K562 (cell line): ENCODE results near the gene UBXN4. TPM values are rescaled to one million over a fixed set of nuclear protein-coding genes. Genes with fewer than 3 reads are reported as not detected.

Experiments
- DIDO1 ChIP-seq: fragments of 450-650 bp; IDR thresholded peaks from 2 replicates; pipeline ENCODE4 v1.6.1; 2016; ENCODE audit warnings: low read depth, missing biosample characterization, missing genetic modification characterization
- EHMT2 ChIP-seq: fragments of 450-650 bp; IDR thresholded peaks from 2 replicates; pipeline ENCODE4 v1.6.1; 2018; ENCODE audit warnings: antibody characterized with exemption
- FOXJ3 ChIP-seq: sonication (generic); formaldehyde crosslinking; IDR thresholded peaks from 2 replicates; pipeline ENCODE4 v1.4.0; 2020; ENCODE audit warnings: mild to moderate bottlenecking, missing genetic modification reagents
- HIVEP1 ChIP-seq: fragments of 250-450 bp; sonication (Bioruptor Pico); IDR thresholded peaks from 2 replicates; pipeline ENCODE4 v1.4.0; 2020; ENCODE audit warnings: mild to moderate bottlenecking
- HOXB6 ChIP-seq: fragments of 250-450 bp; sonication (Bioruptor Pico); IDR thresholded peaks from 2 replicates; pipeline ENCODE4 v1.5.1; 2022; ENCODE audit warnings: mild to moderate bottlenecking, borderline replicate concordance
- KAT2B ChIP-seq: IDR thresholded peaks from one replicate; pipeline ENCODE4 v1.6.1; 2012; ENCODE audit warnings: low read depth, mild to moderate bottlenecking, control low read depth, inconsistent platforms, low read length, moderate library complexity
- MBD2 ChIP-seq: sonication (generic); IDR thresholded peaks from 2 replicates; pipeline ENCODE4 v1.6.1; 2016; ENCODE audit warnings: low read depth, borderline replicate concordance
- MCM2 ChIP-seq: fragments of 450-650 bp; IDR thresholded peaks from 2 replicates; pipeline ENCODE4 v1.6.1; 2017; ENCODE audit warnings: low read depth, mild to moderate bottlenecking
- MTA2 ChIP-seq: fragments of 450-650 bp; IDR thresholded peaks from 2 replicates; pipeline ENCODE4 v1.6.1; 2016; ENCODE audit warnings: low read depth
- NCOA1 ChIP-seq: fragments of 450-650 bp; IDR thresholded peaks from 2 replicates; pipeline ENCODE4 v1.6.1; 2016; ENCODE audit warnings: low read depth
- NEUROD1 ChIP-seq: fragments of 150-350 bp; IDR thresholded peaks from 2 replicates; pipeline ENCODE4 v1.6.1; 2014; ENCODE audit warnings: borderline replicate concordance, low read length, low read depth; ENCODE audit not compliant: partially characterized antibody
- NFE2L1 ChIP-seq: fragments of 450-650 bp; IDR thresholded peaks from 2 replicates; pipeline ENCODE4 v1.6.1; 2016; ENCODE audit warnings: missing genetic modification characterization, low read depth, mild to moderate bottlenecking, missing compliant biosample characterization, moderate library complexity, borderline replicate concordance
- NFRKB ChIP-seq: fragments of 450-650 bp; IDR thresholded peaks from 2 replicates; pipeline ENCODE4 v1.6.1; 2016; ENCODE audit warnings: low read depth
- RNF2 ChIP-seq: sonication (generic); IDR thresholded peaks from 2 replicates; pipeline ENCODE4 v1.6.1; 2016
- SAFB ChIP-seq: fragments of 200-400 bp; formaldehyde crosslinking; IDR thresholded peaks from 2 replicates; pipeline ENCODE4 v1.6.1; 2017; ENCODE audit warnings: low read depth, low read length, borderline replicate concordance
- SRF ChIP-seq, 2 experiments: fragments of 250-450, 450-650 bp in 1 of 2; sonication (Bioruptor Pico) in 1 of 2; sonication (generic) in 1 of 2; formaldehyde crosslinking; IDR thresholded peaks; 2 replicates each; pipeline versions ENCODE4 v1.5.0 to v1.5.1; 2020 to 2022; ENCODE audit warnings: mild to moderate bottlenecking in 1 of 2, missing genetic modification reagents in 1 of 2
- ZFPM2 ChIP-seq: fragments of 250-450 bp; sonication (Bioruptor Pico); IDR thresholded peaks from 2 replicates; pipeline ENCODE4 v1.5.1; 2022; ENCODE audit warnings: mild to moderate bottlenecking
- ZKSCAN3 ChIP-seq: fragments of 250-450 bp; sonication (Bioruptor Pico); IDR thresholded peaks from 2 replicates; pipeline ENCODE4 v1.4.0; 2020
- ZNF197 ChIP-seq: fragments of 200-800 bp; sonication (Bioruptor generic); IDR thresholded peaks from 2 replicates; pipeline ENCODE4 v1.6.1; 2016; ENCODE audit warnings: low read depth, missing genetic modification characterization, missing compliant biosample characterization
- ZNF274 ChIP-seq: IDR thresholded peaks from 2 replicates; pipeline ENCODE4 v1.6.1; 2011; ENCODE audit warnings: low read depth, mild to moderate bottlenecking, low read length, moderate library complexity, borderline replicate concordance
- ZNF444 ChIP-seq: fragments of 250-450 bp; sonication (Bioruptor Pico); IDR thresholded peaks from 2 replicates; pipeline ENCODE4 v1.4.0; 2020; ENCODE audit warnings: mild to moderate bottlenecking, moderate library complexity
- ZNF764 ChIP-seq: fragments of 250-450 bp; sonication (Bioruptor Pico); IDR thresholded peaks from 2 replicates; pipeline ENCODE4 v1.4.0; 2020; ENCODE audit warnings: low read depth, mild to moderate bottlenecking, moderate library complexity
- polyA plus RNA-seq, 8 experiments: library from polyadenylated mRNA; depleted of rRNA in 4 of 8; stranded (reverse) in 5 of 8; unstranded in 3 of 8; fragments of >200 nt; fragmentation: Nextera tagmentation in 2 of 8; fragmentation: Illumina TruSeq in 1 of 8; extraction: Ambion mirVana in 2 of 8; extraction: Trizol in 1 of 8; gene quantifications; 2 replicates each; pipeline versions ENCODE4 v1.2.1 to v1.2.3, GENCODE V29; 2011 to 2014; ENCODE audit warnings: inconsistent platforms in 1 of 8, missing spikeins in 1 of 8
- total RNA-seq, 7 experiments: library from RNA; depleted of rRNA in 6 of 7; stranded (reverse); fragments of >200 nt in 6 of 7; fragmentation: Illumina TruSeq in 2 of 7; extraction: Trizol in 2 of 7; gene quantifications; 2 replicates each; pipeline versions ENCODE4 v1.2.1 to v1.2.3, GENCODE V29; 2011 to 2021; ENCODE audit warnings: low replicate concordance in 1 of 7
- TF ChIP-seq, protein P1 (sequence below): fragments of 250-450 bp; sonication (Bioruptor Pico); IDR thresholded peaks from 2 replicates; pipeline ENCODE4 v1.4.0; 2020

UBXN4 gene
- total and polyA plus RNA-seq, 9 of the 15 experiments (the other 6 are each of a cell fraction or from before 2014, with no cell fraction given) = 30.4 to 127 (median 55.3) TPM

DNA sequence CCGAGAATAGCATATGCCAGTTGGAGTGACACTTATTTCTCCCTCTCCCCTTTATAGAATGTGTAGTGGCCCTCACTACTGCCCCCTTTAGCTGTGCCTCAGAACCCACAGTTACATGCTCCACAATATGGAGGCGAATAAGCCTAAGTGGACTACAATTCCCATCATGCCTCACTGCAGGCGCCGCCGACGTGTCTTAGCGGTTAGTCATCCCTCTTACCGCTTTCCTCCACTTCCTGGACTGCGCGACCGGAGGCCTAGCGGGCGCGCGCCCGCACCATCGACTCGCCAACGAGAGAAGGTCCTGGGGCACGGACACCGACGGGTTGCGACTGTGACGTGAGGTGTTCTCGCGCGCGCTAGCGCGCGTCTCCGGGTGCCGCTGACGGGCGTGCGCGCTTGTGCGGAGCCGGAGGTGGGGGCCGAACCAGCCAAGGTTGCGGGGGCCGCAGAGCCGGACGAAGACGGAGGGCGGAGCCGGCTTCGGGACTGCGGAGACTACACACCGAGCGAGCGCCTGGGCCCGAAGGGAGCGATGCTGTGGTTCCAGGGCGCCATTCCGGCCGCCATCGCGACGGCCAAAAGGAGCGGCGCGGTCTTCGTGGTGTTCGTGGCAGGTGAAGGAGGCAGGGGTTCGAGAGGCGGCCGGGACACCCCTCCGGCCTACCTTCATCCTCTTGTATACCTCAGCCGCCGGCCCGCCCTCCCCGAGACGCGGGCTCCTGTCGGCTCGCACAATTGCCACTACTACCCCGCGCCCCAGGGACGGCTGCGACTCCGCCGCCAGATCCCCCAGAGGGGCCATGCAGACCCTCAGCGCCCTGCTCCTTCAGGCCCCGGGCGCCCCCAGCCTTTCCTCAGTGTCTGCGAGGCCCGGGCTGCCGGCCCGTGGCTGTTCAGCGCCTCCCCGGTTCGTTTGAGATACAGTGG, at the start of gene UBXN4 (continued):
- TF ChIP-seq DIDO1 (tag) (no peak), NEUROD1 (peak; percentile 20), MCM2 (no peak), NFE2L1 (tag) (no peak), ZFPM2 (CRISPR knock-in tag) (no peak), HIVEP1 (CRISPR knock-in tag) (no peak), SAFB (no peak), NCOA1 (no peak; the same call in 1 of the 2 replicates), ZNF274 (no peak; the same call in 1 of the 2 replicates), SRF (CRISPR knock-in tag; IDR thresholded peaks at IDR 0.05) (peak in 1 of 2 experiments; percentile 30; a peak in 1 of 4 replicates), KAT2B (no peak), RNF2 (peak; percentile 52; the same call in 1 of the 2 replicates), FOXJ3 (no peak), ZNF197 (CRISPR knock-in tag) (peak; percentile 81), ZKSCAN3 (no peak), HOXB6 (no peak), ZNF444 (no peak), ZNF764 (CRISPR knock-in tag) (no peak), NFRKB (no peak; the same call in 1 of the 2 replicates), EHMT2 (peak; percentile 92), MBD2 (no peak; the same call in 1 of the 2 replicates), MTA2 (no peak)
- TF ChIP-seq, protein P1, sequence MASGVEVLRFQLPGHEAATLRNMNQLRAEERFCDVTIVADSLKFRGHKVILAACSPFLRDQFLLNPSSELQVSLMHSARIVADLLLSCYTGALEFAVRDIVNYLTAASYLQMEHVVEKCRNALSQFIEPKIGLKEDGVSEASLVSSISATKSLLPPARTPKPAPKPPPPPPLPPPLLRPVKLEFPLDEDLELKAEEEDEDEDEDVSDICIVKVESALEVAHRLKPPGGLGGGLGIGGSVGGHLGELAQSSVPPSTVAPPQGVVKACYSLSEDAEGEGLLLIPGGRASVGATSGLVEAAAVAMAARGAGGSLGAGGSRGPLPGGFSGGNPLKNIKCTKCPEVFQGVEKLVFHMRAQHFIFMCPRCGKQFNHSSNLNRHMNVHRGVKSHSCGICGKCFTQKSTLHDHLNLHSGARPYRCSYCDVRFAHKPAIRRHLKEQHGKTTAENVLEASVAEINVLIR (CRISPR knock-in tag) = peak; percentile 73
